Psoas muscle (tissue), 8 donors: ENCODE results near the gene ITGA11. TPM values are rescaled to one million over a fixed set of nuclear protein-coding genes. Genes with fewer than 3 reads are reported as not detected.
A peak's percentile ranks its signal among the peaks of the same experiment; 100 is the strongest.

Experiments
- ATAC-seq, 4 donors: fragments of 200-7000 bp; cut with Tn5 transposase; one replicate each; pipeline ENCODE4 v1.9.1; 2020; ENCODE audit warnings: moderate library complexity in 3 of 4, mild to moderate bottlenecking in 2 of 4
- DNase-seq, 2 donors: peaks; one replicate each; pipeline ENCODE4 v3.0.0-alpha.2; 2020
- H3K27ac ChIP-seq: fragments of 200-600 bp; one replicate; pipeline ENCODE4 v1.8.0; 2022
- H3K27me3 ChIP-seq, 3 donors: fragments of 200-600 bp in 1 of 3; one replicate each; pipeline versions ENCODE4 v1.6.1 to v1.8.0; 2013 to 2022; ENCODE audit warnings: low read length in 2 of 3, mild to moderate bottlenecking in 2 of 3, moderate library complexity in 1 of 3; ENCODE audit not compliant: insufficient read depth in 3 of 3
- H3K36me3 ChIP-seq, 2 donors: fragments of 200-600 bp in 1 of 2; one replicate each; pipeline versions ENCODE4 v1.6.1 to v1.8.0; 2013 to 2022; ENCODE audit warnings: low read depth in 1 of 2, mild to moderate bottlenecking in 1 of 2, moderate library complexity in 1 of 2; ENCODE audit not compliant: insufficient read depth in 1 of 2
- H3K4me1 ChIP-seq: fragments of 200-600 bp; one replicate; pipeline ENCODE4 v1.8.0; 2022
- H3K4me3 ChIP-seq: fragments of 200-600 bp; one replicate; pipeline ENCODE4 v1.8.0; 2022; ENCODE audit warnings: mild to moderate bottlenecking
- H3K9me3 ChIP-seq: fragments of 200-600 bp; one replicate; pipeline ENCODE4 v1.8.0; 2022
- WGBS, 3 donors: extraction: QIAGEN DNeasy Blood & Tissue Kit; methylation state at CpG; one replicate each; pipeline versions ENCODE4 v1.1.6 to v1.1.7; 2013; 5-methylcytosine and 5-hydroxymethylcytosine counted together
- intact Hi-C, 2 donors: fragments of 100-400 bp; cut with DNase I; formaldehyde crosslinking; loops; one replicate each; pipeline versions ENCODE4 v1.11.0 to v1.14.2; 2022
- polyA plus RNA-seq, 3 donors: library from polyadenylated mRNA; stranded (reverse); fragments of 200-250 nt; gene quantifications; one replicate each; pipeline ENCODE4 v1.2.3, GENCODE V29; 2013
- total RNA-seq, 4 donors: library from RNA; stranded (reverse); fragmentation: NEBNext Ultra II Directional in 2 of 4; extraction: Animal tissue kit (Norgen Biotek cat#: 25700) in 2 of 4; gene quantifications; one replicate each; pipeline versions ENCODE4 v1.2.1 to v1.2.4, GENCODE V29; 2021 to 2023
- TF ChIP-seq, protein P1 (sequence below): fragments of 200-600 bp; IDR thresholded peaks from one replicate; pipeline ENCODE4 v1.8.0; 2022; ENCODE audit warnings: antibody characterized with exemption
- donor health status: healthy with polysubstance abuse.
- donor health status: DM: no; HTN: no; CAD: no; lungs with moderate emphysema.
- donor health status: Bipolar disorder and iron deficiency.
- donor health status: healthy.
- donor health status: DM: yes; HTN: yes; CAD: no.
- donor health status: DM: no; HTN: no; CAD: no.
- donor health status: DM: no; HTN: no; CAD: no.
- donor health status: DM: yes; HTN: yes; CAD: no.

The ITGA11 gene
- total and polyA plus RNA-seq, 7 donors = 0.10 to 7.9 (median 0.97) TPM

DNA sequence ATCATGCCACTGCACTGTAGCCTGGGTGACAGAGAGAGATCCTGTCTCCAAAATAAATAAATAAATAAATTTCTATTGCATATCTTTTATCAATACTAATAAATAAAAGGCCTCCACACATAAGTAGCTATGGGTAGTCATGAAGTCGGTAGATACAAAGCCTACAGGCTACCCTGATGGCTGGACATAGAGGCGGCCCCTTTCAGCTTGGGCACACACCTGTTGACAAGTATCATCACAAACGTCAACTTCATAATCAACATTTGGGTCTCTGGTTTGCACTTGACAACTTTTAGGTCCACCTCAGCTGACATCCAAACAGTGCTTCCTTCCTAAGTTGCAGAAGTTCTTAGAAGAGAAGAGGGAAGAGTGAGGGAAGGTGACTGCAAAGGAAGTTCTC is 53.4 kb downstream of the ITGA11 start:
- Histone ChIP-seq H3K27me3 (no peaks in the 10 kb centered on the region), H3K36me3 (no peaks in the 10 kb centered on the region), H3K4me3 (no peak overlapping the region), H3K27ac (no peak overlapping the region), H3K9me3 (no peaks in the 10 kb centered on the region), H3K4me1 (no peaks in the 10 kb centered on the region)
- WGBS, 3 donors = 69 to 78% (median 72%) methylated on average over 3 of the region's 3 CpGs
- intact Hi-C loops = loop anchor here in 1 of 2 donors (5.0 kb wide), 1 partner anchor 71 kb away; no protein-coding TSS in a partner anchor
- ATAC-seq (no peak), DNase-seq (no peak)
- TF ChIP-seq, protein P1, sequence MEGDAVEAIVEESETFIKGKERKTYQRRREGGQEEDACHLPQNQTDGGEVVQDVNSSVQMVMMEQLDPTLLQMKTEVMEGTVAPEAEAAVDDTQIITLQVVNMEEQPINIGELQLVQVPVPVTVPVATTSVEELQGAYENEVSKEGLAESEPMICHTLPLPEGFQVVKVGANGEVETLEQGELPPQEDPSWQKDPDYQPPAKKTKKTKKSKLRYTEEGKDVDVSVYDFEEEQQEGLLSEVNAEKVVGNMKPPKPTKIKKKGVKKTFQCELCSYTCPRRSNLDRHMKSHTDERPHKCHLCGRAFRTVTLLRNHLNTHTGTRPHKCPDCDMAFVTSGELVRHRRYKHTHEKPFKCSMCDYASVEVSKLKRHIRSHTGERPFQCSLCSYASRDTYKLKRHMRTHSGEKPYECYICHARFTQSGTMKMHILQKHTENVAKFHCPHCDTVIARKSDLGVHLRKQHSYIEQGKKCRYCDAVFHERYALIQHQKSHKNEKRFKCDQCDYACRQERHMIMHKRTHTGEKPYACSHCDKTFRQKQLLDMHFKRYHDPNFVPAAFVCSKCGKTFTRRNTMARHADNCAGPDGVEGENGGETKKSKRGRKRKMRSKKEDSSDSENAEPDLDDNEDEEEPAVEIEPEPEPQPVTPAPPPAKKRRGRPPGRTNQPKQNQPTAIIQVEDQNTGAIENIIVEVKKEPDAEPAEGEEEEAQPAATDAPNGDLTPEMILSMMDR = no peak

DNA sequence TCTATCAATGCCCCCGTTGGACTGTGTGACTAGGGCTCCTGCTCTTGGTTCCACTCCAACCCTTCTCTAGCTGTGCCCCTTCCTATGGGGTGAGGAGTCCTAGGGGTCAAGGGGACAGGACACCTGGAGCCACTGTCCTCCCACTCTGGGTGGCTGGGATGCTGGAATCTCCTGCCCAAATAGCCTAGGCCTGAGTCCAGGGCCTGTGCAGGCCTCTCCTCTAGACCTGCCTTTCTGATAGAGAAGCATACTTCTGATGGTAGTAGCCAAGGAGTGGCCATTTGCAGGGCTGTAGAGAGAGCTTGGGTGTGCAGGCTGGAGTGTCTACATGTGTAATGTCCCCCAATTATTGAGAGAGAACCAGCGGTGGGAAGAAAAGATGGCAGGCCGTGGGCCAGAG is 54.2 kb downstream of the ITGA11 start:
- no peaks in the 10 kb centered on the region for H3K27me3 ChIP-seq
- DNase-seq (no peak), ATAC-seq (peak in 1 of 4 donors; percentile 36)
- H3K27ac ChIP-seq = no peak overlapping the region
- intact Hi-C loops = loop anchor here in 1 of 2 donors (5.0 kb wide), 1 partner anchor 70 kb away; no protein-coding TSS in a partner anchor
- no peaks in the 10 kb centered on the region for H3K9me3 ChIP-seq
- H3K4me1 ChIP-seq = no peaks in the 10 kb centered on the region
- H3K4me3 ChIP-seq = no peak overlapping the region
- TF ChIP-seq, protein P1 = no peak
- no peaks in the 10 kb centered on the region for H3K36me3 ChIP-seq
- 93 to 100% (median 93%) methylated on average over 3 of the region's 3 CpGs for WGBS, 3 donors

DNA sequence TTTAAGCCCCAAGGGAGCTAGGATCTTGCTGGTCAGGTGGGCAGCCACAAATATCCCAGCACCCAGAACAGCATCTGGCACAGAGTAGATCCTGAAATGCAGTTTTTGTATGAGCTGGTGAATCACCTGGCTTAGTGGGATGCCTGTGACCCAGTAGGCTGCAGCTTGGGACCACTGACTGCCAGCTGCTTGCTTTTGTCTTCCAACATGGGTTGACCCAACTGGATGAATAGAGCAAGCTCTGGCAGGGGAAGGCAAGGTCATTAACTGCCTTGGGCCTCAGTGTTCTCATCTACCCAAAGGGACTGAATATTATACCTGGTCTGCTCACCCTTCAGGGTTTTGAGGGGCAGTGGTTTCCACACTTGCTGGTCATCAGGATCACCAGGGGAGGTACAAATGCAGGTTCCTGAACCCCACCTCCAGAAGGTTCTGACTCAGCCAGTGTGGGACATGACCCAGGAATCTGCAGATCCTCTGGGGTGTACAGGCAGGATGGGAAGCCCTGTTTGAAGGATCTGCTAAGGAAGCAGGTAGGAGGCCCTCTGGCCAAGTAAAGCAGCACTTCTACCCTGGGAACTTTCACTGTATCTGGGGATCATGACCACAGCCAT is 55.4 kb downstream of the ITGA11 start:
- Histone ChIP-seq H3K4me3 (no peak overlapping the region), H3K9me3 (no peaks in the 10 kb centered on the region), H3K27me3 (no peaks in the 10 kb centered on the region), H3K4me1 (no peaks in the 10 kb centered on the region), H3K27ac (no peak overlapping the region), H3K36me3 (no peaks in the 10 kb centered on the region)
- no peak for ATAC-seq
- TF ChIP-seq, protein P1 = no peak
- intact Hi-C loops = loop anchor here in 1 of 2 donors (5.0 kb wide), 1 partner anchor 69 kb away; no protein-coding TSS in a partner anchor
- DNase-seq = no peak

DNA sequence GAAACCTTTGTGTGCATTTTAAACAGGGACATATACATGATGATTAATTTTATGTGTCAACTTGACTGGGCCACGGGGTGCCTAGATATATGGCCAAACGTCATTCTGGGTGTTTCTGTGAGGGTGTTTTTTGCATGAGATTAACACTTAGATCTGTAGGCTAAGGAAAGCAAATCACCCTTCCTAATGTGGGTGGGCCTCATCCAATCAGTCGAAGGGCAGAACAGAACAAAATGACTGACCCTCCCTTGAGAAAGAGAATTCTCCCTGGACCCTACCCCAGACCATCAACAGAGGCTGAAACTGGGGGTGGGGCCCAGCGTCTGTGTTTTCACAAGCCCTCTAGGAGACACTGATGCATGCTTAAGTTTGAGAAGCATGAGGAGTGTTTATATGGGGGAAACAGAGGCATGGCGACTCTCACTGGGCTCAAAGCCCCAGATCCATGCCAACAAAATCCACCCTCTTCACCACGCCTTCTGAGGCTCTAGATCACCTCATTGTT is 56.2 kb downstream of the ITGA11 start:
- intact Hi-C loops = loop anchor here in 1 of 2 donors (5.0 kb wide), 1 partner anchor 68 kb away; no protein-coding TSS in a partner anchor
- 96 to 98% (median 97%) methylated on average over 6 of the region's 6 CpGs for WGBS, 3 donors
- DNase-seq (no peak), ATAC-seq (no peak)
- Histone ChIP-seq H3K27me3 (no peaks in the 10 kb centered on the region), H3K4me1 (peaks cover 6% of the 10 kb centered on the region), H3K36me3 (no peaks in the 10 kb centered on the region), H3K27ac (no peak overlapping the region), H3K9me3 (no peaks in the 10 kb centered on the region), H3K4me3 (no peak overlapping the region)
- TF ChIP-seq, protein P1 = no peak
